Neural cell (in vitro differentiated cells): ENCODE data around the gene SPTLC2. TPM values are rescaled to one million over a fixed set of nuclear protein-coding genes. Genes with fewer than 3 reads are reported as not detected.

ENCODE experiments used
- H2AFZ ChIP-seq: fragments of 200-600, 300-800 bp; sonication (generic), shearing (Covaris generic); 2 replicates; pipeline ENCODE4 v1.6.0; 2014; ENCODE audit warnings: low read depth, mild to moderate bottlenecking, antibody characterized with exemption, low read length, moderate library complexity
- H3F3A ChIP-seq: fragments of 200-600 bp; shearing (Covaris generic); 2 replicates; pipeline ENCODE4 v1.6.1; 2016; ENCODE audit warnings: mild to moderate bottlenecking, moderate library complexity, mixed read lengths, antibody characterized with exemption, low read length; ENCODE audit not compliant: insufficient read depth, poor library complexity, severe bottlenecking
- H3K27ac ChIP-seq: fragments of 200-600, 300-800 bp; sonication (generic), shearing (Covaris generic); 2 replicates; pipeline ENCODE4 v1.5.1; 2014; ENCODE audit warnings: mild to moderate bottlenecking, low read length, moderate library complexity
- H3K27me3 ChIP-seq: fragments of 300-800, 200-600 bp; sonication (generic), shearing (Covaris generic); 2 replicates; pipeline ENCODE4 v1.6.0; 2014; ENCODE audit warnings: mild to moderate bottlenecking, low read depth, low read length, moderate library complexity; ENCODE audit not compliant: insufficient read depth
- H3K36me3 ChIP-seq: fragments of 300-800, 200-600 bp; sonication (generic), shearing (Covaris generic); 2 replicates; pipeline ENCODE4 v1.5.1; 2014; ENCODE audit warnings: mild to moderate bottlenecking, antibody characterized with exemption, low read length, moderate library complexity; ENCODE audit not compliant: insufficient read depth
- H3K4me2 ChIP-seq: fragments of 300-800, 200-600 bp; sonication (generic), shearing (Covaris generic); 2 replicates; pipeline ENCODE4 v1.6.0; 2014; ENCODE audit warnings: mild to moderate bottlenecking, low read length
- H3K4me3 ChIP-seq: fragments of 300-800, 200-600 bp; sonication (generic), shearing (Covaris generic); 2 replicates; pipeline ENCODE4 v1.5.1; 2014; ENCODE audit warnings: mild to moderate bottlenecking, low read length, moderate library complexity
- H3K79me2 ChIP-seq: fragments of 200-600 bp; shearing (Covaris generic); replicated peaks from 2 replicates; pipeline ENCODE4 v1.6.0; 2014; ENCODE audit warnings: mild to moderate bottlenecking, low read length, moderate library complexity; ENCODE audit not compliant: insufficient read depth
- H3K9ac ChIP-seq: fragments of 300-800, 200-600 bp; sonication (generic), shearing (Covaris generic); 2 replicates; pipeline ENCODE4 v1.6.1; 2016; ENCODE audit warnings: mild to moderate bottlenecking, low read length, mixed read lengths
- H3K9me2 ChIP-seq: fragments of 200-600 bp; shearing (Covaris generic); 2 replicates; pipeline ENCODE4 v1.6.1; 2016; ENCODE audit warnings: mild to moderate bottlenecking, low read length, mixed read lengths; ENCODE audit not compliant: insufficient read depth
- H3K9me3 ChIP-seq: fragments of 200-600, 300-800 bp; sonication (generic), shearing (Covaris generic); 2 replicates; pipeline ENCODE4 v1.6.1; 2016; ENCODE audit warnings: mild to moderate bottlenecking, mixed run types, low read length, moderate library complexity, mixed read lengths
- H4K20me1 ChIP-seq: fragments of 200-600 bp; shearing (Covaris generic); 2 replicates; pipeline ENCODE4 v1.6.1; 2016; ENCODE audit warnings: mild to moderate bottlenecking, mixed run types; ENCODE audit not compliant: insufficient read depth
- EP300 ChIP-seq: fragments of 450-650 bp; conservative IDR thresholded peaks from 2 replicates; pipeline ENCODE4 v1.6.1; 2014; ENCODE audit warnings: antibody characterized with exemption, mild to moderate bottlenecking, moderate library complexity; ENCODE audit not compliant: poor library complexity, severe bottlenecking
- EZH2 ChIP-seq: fragments of 200-600, 300-800 bp; shearing (Covaris generic), sonication (generic); IDR thresholded peaks from 2 replicates; pipeline ENCODE4 v1.6.1; 2014; ENCODE audit warnings: antibody characterized with exemption, low read length, borderline replicate concordance, mild to moderate bottlenecking; ENCODE audit not compliant: insufficient read depth, poor library complexity, severe bottlenecking
- MXI1 ChIP-seq: fragments of 450-650 bp; conservative IDR thresholded peaks from 2 replicates; pipeline ENCODE4 v1.6.1; 2014; ENCODE audit warnings: antibody characterized with exemption, mild to moderate bottlenecking; ENCODE audit not compliant: poor library complexity, severe bottlenecking
- POLR2AphosphoS5 ChIP-seq: IDR thresholded peaks from 2 replicates; pipeline ENCODE4 v1.6.1; 2012
- RAD21 ChIP-seq: fragments of 450-650 bp; conservative IDR thresholded peaks from 2 replicates; pipeline ENCODE4 v1.6.1; 2014; ENCODE audit warnings: antibody characterized with exemption, mild to moderate bottlenecking, moderate library complexity
- REST ChIP-seq: IDR thresholded peaks from 2 replicates; pipeline ENCODE4 v1.6.1; 2012; ENCODE audit warnings: borderline replicate concordance
- SMC3 ChIP-seq: fragments of 450-650 bp; conservative IDR thresholded peaks from 2 replicates; pipeline ENCODE4 v1.6.1; 2014; ENCODE audit warnings: antibody characterized with exemption, mild to moderate bottlenecking, moderate library complexity; ENCODE audit not compliant: poor library complexity
- TAF1 ChIP-seq: IDR thresholded peaks from 2 replicates; pipeline ENCODE4 v1.6.1; 2012; ENCODE audit warnings: low read depth
- polyA plus RNA-seq: library from polyadenylated mRNA; depleted of rRNA; stranded (reverse); fragments of >200 nt; gene quantifications from 2 replicates; pipeline ENCODE4 v1.2.3, GENCODE V29; 2014
- TF ChIP-seq, protein P1 (sequence below): fragments of 450-650 bp; IDR thresholded peaks from 2 replicates; pipeline ENCODE4 v1.5.1; 2014; ENCODE audit warnings: antibody characterized with exemption, mild to moderate bottlenecking, moderate library complexity; ENCODE audit not compliant: poor library complexity, severe bottlenecking

Gene SPTLC2
- polyA plus RNA-seq, 1 donor from 2014 or later: 15.1 TPM

- Histone ChIP-seq H3K9ac (no peak overlapping the region), H3K9me3 (no peaks in the 10 kb centered on the region), H3K27me3 (no peaks in the 10 kb centered on the region), H3K9me2 (no peaks in the 10 kb centered on the region), H3K4me3 (no peak overlapping the region), H3K79me2 (no peaks in the 10 kb centered on the region), H3K27ac (no peak overlapping the region), H4K20me1 (no peaks in the 10 kb centered on the region), H2AFZ (no peak overlapping the region), H3K36me3 (no peaks in the 10 kb centered on the region), H3F3A (no peaks in the 10 kb centered on the region), H3K4me2 (no peak overlapping the region)
- TF ChIP-seq RAD21: no peak
These were observed 25.3 kb upstream of the SPTLC2 start for GRCh38 chr14:77641534-77642341.

- Histone ChIP-seq H3K36me3 (no peaks in the 10 kb centered on the region), H4K20me1 (no peaks in the 10 kb centered on the region), H3K27me3 (no peaks in the 10 kb centered on the region), H3K9me2 (no peaks in the 10 kb centered on the region), H3K4me2 (no peak overlapping the region), H3K9ac (no peak overlapping the region), H3K79me2 (no peaks in the 10 kb centered on the region), H3K9me3 (no peaks in the 10 kb centered on the region), H2AFZ (no peak overlapping the region), H3K4me3 (no peak overlapping the region), H3K27ac (no peak overlapping the region), H3F3A (no peaks in the 10 kb centered on the region)
- TF ChIP-seq SMC3 (no peak), EP300 (no peak), RAD21 (no peak), TAF1 (no peak), EZH2 (no peak), POLR2AphosphoS5 (no peak), MXI1 (no peak), REST (no peak)
- TF ChIP-seq, protein P1, sequence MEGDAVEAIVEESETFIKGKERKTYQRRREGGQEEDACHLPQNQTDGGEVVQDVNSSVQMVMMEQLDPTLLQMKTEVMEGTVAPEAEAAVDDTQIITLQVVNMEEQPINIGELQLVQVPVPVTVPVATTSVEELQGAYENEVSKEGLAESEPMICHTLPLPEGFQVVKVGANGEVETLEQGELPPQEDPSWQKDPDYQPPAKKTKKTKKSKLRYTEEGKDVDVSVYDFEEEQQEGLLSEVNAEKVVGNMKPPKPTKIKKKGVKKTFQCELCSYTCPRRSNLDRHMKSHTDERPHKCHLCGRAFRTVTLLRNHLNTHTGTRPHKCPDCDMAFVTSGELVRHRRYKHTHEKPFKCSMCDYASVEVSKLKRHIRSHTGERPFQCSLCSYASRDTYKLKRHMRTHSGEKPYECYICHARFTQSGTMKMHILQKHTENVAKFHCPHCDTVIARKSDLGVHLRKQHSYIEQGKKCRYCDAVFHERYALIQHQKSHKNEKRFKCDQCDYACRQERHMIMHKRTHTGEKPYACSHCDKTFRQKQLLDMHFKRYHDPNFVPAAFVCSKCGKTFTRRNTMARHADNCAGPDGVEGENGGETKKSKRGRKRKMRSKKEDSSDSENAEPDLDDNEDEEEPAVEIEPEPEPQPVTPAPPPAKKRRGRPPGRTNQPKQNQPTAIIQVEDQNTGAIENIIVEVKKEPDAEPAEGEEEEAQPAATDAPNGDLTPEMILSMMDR: no peak
These were observed 24.5 kb upstream of the SPTLC2 start for GRCh38 chr14:77640756-77641533.
